NB4 (cell line): ENCODE results near the gene C12orf42.

ENCODE experiments used
- DNase-seq: peaks from one replicate; pipeline ENCODE4 v3.0.0; 2010; ENCODE audit warnings: low read depth
- H3K4me3 ChIP-seq: one replicate; pipeline ENCODE4 v1.5.1; 2011; ENCODE audit warnings: mild to moderate bottlenecking, low read depth, low read length, moderate library complexity
- MYC ChIP-seq: IDR thresholded peaks from 2 replicates; pipeline ENCODE4 v1.6.1; 2011; ENCODE audit warnings: low read depth, low read length
- POLR2A ChIP-seq: IDR thresholded peaks from 2 replicates; pipeline ENCODE4 v1.6.1; 2011; ENCODE audit warnings: mild to moderate bottlenecking; ENCODE audit not compliant: insufficient read length; ENCODE audit errors: extremely low read depth
- TF ChIP-seq, protein P1 (sequence below): IDR thresholded peaks from 2 replicates; pipeline ENCODE4 v1.6.1; 2011; ENCODE audit warnings: low read depth, low read length
- TF ChIP-seq, protein P2 (sequence below): IDR thresholded peaks from one replicate; pipeline ENCODE4 v1.5.1; 2012; ENCODE audit warnings: low read depth, low read length

The C12orf42 gene

DNA sequence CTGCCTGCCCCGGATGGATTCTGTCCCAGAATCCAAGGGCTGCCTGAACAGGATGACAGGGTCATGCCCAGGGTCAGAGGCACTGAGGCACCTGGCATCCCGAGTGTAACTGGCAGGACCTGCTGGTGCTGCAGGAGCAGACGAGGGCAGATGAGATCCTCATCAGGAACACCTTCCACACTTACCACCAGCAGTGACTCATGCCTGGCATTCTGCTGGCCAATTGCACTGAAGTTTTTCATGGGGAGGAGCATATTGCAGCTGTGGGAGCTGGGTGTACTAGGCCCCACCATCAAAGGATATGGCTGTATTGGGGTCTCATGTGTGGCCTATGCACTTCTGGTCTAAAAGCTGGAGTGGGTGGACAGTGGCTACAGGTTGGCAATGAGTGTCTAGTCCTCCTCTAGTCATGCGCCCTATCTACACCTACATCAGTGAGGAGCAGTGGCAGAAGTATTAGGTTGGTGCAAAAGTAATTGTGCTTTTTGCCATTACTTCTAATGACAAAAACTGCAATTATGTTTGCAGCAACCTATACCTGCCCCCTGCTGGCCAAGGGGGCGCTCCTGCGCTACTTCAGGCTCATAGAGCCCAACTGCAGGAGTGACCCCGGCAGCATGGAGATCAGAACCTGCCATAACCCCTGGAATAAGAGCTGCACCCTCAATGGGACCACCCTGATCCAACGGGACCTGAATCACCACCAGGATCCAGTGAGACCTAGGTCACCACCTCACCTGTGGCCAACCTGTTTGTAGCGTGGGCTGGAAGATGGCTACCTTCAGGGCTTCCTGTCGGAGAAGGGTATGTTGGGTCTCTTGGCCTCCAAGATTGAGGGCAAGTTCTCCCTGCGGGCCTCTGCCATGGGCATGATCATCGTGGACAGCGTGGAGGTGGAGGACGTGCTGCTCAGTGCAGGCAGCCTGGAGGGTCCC, 8.0 kb upstream of the C12orf42 start:
- TF ChIP-seq, protein P1, sequence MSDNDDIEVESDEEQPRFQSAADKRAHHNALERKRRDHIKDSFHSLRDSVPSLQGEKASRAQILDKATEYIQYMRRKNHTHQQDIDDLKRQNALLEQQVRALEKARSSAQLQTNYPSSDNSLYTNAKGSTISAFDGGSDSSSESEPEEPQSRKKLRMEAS = no peak
- TF ChIP-seq, protein P2, sequence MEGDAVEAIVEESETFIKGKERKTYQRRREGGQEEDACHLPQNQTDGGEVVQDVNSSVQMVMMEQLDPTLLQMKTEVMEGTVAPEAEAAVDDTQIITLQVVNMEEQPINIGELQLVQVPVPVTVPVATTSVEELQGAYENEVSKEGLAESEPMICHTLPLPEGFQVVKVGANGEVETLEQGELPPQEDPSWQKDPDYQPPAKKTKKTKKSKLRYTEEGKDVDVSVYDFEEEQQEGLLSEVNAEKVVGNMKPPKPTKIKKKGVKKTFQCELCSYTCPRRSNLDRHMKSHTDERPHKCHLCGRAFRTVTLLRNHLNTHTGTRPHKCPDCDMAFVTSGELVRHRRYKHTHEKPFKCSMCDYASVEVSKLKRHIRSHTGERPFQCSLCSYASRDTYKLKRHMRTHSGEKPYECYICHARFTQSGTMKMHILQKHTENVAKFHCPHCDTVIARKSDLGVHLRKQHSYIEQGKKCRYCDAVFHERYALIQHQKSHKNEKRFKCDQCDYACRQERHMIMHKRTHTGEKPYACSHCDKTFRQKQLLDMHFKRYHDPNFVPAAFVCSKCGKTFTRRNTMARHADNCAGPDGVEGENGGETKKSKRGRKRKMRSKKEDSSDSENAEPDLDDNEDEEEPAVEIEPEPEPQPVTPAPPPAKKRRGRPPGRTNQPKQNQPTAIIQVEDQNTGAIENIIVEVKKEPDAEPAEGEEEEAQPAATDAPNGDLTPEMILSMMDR = peak; percentile 90
- no peak for TF ChIP-seq MYC
- DNase-seq = peak; percentile 60
- no peak overlapping the region for H3K4me3 ChIP-seq

DNA sequence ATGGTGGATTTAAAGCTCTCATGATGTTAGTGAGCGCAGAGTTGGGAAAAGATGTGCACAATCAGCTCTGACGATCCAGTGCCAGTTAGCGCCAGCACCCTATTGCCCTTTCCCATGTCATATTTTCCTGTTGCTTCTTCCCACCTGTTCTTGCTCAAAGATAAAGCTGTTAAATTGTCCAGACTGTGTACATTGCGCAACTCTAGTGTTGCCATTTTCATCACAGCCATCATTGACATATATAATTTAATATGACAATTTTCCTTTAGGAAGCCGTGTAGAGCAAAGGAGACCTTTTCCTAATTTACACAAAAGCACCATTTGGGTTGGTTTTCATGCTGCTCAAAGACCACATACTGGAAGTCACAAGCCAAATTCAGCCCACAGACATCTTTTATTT, 5.7 kb upstream of the C12orf42 start:
- no peak overlapping the region for H3K4me3 ChIP-seq
- no peak for TF ChIP-seq POLR2A
- TF ChIP-seq, protein P2 = no peak
- TF ChIP-seq, protein P1 = no peak
- TF ChIP-seq MYC = no peak
- no peak for DNase-seq

DNA sequence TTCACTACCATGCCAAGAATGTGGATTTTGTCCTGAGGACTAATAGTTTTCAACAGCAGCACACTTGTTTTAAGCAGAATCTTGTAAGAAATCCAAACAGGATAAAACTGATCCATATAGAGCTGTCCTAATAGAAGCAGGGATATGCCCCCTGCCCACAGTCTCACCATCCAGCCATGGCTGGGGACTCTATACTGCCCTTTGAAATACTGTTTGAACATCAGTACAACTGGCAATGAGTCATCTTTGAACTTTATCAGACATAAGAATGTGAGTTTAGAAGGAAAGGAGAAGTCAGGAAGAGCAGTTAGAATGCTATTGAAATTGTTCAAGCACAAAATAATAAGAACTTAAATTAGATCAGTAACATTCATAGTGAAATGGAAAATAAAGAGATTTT, 3.8 kb upstream of the C12orf42 start:
- no peak for DNase-seq
- H3K4me3 ChIP-seq = no peak overlapping the region
- TF ChIP-seq POLR2A (no peak), MYC (no peak)
- TF ChIP-seq, protein P1 = no peak
- TF ChIP-seq, protein P2 = no peak

DNA sequence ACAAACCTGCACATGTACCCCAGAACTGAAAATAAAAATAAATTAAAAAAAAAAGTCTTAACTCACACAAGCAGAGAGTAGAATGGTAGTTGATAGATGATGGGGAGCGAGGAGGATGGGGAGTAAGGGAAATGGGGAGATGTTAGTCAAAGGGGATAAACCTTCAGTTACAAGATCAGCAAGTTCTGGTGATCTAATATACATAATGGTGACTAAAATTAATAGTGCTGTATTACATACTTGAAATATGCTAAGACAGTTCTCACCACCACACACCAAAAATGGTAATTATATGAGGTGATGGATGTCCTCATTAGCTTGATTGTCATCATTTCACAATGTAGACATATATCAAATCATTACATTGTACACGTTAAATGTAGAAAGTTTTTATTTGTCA, 3.2 kb upstream of the C12orf42 start:
- TF ChIP-seq POLR2A = no peak
- TF ChIP-seq MYC = no peak
- TF ChIP-seq, protein P1 = no peak
- TF ChIP-seq, protein P2 = no peak
- H3K4me3 ChIP-seq = no peak overlapping the region
- DNase-seq = no peak

DNA sequence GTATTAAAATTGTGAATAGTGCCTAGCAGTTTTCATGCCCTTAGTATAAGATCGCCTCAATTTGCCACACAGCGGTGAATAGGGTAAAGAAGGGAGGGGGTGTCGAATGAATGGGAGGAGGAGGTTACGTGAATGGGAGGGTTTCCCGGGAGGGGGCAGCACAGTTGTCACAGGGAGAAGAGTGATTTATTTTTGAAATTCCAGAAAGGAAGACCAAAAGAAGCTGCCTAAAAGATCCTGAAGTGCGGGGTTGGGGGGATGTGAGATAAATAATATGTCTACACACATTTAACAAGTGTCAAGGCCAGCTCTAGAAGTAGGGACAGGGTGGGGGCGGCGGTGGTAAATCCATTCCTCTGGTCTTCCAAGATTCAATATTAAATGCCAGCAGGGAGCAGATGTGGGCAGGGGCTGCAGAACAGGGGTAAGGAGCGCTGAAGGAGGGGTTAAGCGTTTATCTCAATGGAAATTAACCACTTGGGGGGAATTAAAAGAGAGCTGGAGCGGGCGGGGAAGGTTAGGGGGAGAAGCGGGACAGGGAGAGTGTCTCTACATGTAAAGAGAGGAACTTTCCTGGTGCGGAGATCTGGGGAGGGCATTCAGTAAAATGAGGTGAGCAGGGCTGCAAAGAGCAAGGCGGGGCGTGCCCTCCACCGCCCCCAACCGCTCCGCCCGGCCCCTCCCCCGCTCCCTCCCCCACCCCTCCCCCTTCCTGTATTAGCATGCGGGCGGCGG, 867 bp downstream of the C12orf42 start:
- TF ChIP-seq MYC = no peak
- no peak for TF ChIP-seq POLR2A
- TF ChIP-seq, protein P2 = no peak
- TF ChIP-seq, protein P1 = no peak
- no peak for DNase-seq
- no peak overlapping the region for H3K4me3 ChIP-seq
